SIG-M5 (cell line): Measurements from ENCODE around the gene EFHC2.

Experiments
- DNase-seq: peaks from one replicate; lab custom pipeline; 2025; lab: John Stamatoyannopoulos, UW

Gene EFHC2

DNA sequence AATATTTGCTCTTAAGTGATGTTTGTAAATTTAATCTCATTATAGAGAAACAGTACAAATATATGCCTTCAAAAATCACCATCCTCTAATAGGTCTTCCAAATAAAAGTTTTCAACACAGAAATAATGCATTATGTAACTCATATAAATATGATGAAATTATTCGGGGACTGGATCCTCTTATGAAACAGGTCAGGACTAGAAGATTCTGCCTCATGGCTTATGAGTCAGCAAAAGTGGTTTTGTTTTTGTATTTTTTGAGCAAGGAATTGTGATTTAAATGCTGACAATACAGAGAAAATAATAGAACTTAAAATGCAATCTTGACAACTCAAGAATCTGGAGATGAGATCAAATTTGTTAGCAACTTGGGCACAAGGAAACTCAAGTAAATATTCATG is 190.6 kb downstream of the EFHC2 start:
- DNase-seq = no peak

DNA sequence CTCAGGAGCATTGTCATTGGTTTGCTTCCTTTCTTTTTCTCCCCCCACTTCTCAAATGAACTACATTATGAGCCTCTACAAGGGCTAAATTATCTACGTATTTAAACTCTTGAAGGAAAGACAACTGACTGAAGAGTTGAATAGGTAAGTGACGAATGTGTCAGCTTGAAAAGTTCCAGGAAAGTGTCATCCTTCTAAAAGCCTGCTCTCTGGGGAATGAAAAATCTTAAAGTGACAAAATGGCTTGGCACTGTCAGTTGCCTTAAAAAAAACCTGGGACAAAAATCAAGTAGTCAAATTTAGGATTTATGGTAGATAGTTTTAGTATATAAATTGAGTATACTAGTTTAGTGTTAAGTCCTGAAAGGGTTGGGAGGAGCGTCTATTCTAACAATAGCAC is 196.3 kb downstream of the EFHC2 start:
- no peak for DNase-seq

DNA sequence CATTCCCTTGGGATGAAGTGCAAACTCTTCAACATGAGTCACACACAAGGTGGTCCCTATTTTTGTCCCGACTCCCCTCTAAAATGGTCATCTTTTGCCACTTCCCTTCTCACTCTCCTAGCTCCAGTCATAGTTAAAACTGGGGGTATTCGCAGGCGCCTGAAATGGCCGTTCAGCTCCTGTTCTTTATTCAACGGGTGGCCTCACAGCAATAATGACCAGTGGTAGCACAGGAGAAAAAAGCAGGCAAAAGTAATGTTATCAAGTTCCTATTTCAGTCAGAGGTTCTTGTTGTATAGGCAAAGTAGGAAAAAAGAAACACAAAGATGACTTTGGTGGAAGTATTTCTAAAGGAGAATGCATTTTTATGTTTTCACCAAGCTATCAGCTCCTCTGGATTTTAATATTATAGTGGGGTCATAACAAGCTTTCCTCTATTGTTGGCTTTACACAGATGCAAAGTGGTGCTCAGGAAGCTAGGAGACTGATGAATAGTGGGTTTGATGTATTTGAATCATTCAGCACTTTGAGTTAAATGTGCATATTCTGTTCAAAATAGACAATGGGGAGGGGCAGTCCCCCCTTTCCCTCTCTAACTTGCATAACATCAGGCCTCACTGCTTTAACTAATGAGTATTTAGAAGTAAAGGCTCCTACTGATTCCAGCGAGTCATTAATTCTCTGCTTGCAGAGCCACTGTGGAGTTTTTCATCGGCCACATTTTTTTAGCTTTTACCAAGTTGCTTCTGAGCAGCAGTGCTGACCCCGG is 199.1 kb downstream of the EFHC2 start:
- DNase-seq = no peak

DNA sequence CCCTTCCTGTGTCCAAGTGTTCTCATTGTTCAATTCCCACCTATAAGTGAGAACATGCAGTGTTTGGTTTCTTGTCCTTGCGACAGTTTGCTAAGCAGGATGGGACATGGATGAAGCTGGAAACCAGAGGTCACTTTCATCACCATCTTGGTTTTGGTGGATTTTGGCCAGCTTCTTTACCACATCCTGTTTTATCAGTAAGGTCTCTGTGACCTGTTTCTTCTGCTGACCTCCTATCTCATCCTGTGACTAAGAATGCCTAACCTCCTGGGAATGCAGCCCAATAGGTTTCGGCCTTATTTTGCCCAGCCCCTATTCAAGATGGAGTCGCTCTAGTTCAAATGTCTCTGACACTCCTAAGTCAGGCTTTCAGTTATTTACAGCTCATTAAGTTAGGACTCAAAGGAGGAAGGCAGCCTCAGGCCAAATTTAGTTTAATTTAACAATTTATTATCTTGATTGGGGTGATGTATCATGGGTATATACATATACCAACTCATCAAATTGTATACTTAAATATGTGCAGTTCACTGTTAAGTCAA is 200.3 kb downstream of the EFHC2 start:
- DNase-seq = no peak

DNA sequence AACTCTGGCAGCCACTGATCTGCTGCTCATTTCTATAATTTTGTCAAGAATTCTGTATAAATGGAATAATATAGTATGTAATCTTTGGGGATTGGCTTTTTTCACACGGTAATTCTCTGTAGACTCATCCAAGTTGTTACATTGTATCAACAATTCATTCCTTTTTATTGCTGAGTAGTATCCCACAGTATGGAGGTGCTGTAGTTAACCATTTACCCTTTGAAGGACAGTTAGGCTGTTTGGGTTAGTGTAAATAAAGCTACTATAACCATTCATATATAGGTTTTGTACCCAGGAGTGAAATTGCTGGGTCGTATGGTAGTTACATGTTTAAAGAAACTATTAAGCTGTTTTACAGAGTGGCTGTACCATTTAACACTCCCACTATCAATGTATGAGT is 213.3 kb downstream of the EFHC2 start:
- DNase-seq = no peak

DNA sequence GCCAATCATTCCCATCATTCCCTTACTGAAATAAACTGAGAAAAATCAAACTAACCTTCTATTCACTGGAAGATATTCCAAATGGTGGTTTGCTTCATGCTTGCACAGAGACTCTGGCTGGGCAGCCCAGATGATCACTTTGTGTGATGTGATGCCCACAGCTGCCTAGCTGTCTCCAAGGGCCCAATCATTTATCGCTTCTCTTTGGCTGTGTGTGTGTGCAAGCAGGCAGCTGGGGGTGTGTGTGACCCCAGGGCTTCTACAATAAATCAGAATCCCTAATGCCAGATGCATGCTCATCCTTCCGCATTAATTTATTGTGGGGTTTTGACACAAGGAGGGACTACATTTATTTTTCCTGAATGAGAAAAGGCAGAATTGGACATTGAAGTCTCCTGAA is 230.1 kb downstream of the EFHC2 start:
- no peak for DNase-seq

DNA sequence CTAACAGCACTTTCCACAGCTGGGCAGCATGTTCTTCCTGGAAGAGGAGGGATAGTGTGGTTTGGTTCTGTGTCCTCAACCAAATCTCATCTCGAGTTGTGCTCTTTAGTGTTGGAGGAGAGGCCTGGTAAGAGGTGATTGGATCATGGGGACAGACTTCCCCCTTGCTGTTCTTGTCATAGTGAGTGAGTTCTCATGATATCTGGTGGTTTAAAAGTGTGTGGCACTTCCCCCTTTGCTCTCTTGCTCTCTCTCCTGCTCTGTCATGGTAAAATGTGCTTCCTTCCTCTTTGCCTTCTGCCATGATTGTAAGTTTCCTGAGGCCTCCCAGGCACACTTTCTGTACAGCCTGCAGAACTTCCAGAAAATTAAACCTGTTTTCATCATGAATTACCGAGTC is 236.6 kb downstream of the EFHC2 start:
- DNase-seq = no peak

DNA sequence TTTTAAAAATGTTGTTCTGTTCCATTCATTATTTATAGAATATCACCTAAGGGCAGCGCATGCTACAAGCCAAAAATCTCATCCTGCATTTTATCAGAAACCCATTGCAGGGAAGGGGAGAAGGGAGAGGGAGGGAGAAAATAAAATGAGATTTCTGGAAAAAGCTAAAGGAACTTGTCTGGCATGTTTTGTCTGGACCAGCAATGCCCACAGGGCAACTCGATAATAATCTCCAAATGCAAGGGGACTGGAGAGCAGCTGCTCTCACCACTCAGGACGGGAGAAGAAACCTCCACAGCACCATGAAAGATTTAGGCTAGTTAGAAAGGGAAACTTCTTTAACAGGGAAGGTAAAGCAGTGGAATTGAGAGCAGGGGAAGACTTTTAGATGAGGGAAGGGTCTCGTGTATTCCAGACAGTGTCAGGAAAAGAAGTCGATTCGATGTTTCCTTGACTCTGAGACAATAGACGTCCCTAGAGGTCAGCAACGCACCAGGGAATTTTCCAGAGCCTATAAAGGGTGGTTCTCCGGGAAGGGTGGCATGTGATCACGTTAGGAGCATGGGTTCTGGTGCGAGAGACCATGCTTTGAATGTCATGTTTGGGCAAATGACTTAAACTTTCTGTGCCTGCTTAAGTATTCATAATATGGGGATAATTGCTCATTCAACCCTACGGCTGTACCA is 238.1 kb downstream of the EFHC2 start:
- DNase-seq = no peak

DNA sequence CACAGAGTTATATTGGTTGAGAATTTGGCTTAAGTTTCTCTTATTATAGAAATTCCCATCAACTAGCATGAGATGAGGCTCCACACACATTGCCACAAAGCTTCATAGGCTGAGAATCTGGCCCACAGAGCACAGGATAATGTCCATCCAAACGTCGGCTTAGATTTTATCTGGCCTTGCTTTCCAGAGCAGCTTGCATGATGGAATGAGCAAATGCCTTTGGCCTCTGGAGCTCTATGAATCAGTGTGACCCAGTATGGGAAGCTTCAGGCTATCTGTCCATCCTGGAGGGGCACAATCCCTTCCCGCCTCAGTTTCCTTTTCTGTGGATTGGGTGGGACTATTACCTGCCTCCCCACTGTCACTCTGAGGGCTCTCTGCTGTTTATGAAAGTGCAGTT is 238.8 kb downstream of the EFHC2 start:
- no peak for DNase-seq

DNA sequence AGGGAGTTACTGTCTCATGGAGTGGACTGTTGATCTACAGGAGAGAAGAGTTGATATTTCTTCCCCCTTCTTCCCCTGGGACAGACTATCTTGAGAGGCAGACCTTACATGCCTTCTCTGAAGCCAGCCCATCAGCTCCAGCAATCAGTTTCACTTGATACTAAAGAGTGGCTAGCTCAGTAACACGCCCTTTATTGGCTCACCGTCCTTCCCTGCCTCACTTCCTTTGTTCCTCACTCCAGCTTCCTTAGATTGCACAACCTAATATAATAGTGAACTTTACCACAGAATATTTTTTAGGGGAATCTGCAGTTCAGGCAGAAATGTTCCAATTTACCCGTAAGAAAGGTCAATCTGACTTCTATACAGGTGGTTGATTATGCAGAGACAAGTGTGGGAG is 242.2 kb downstream of the EFHC2 start:
- no peak for DNase-seq

DNA sequence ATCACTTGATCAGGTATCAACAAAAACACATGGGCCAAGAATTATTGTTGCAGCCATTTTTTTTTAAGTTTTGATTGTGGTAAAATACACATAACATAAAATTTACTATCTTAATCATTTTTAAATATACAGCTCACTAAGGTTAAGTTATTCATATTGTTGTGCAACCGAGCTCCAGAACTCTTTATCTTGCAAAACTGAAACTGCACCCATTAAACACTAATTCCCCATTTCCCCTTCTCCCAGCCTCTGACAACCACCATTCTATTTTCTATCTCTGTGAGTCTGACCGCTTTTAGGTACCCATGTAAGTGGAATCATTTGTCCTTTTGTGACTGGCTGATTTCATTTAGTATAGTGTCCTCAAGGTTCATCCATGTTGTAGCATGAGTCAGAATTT is 244.1 kb downstream of the EFHC2 start:
- DNase-seq = no peak
